Gastroesophageal sphincter (tissue), 3 donors: ENCODE data around the gene DNAJC4.

ENCODE experiments used
- CTCF ChIP-seq, 4 experiments: fragments of 200-600 bp in 2 of 4; fragments of 450-650 bp in 2 of 4; sonication (generic) in 1 of 4; IDR thresholded peaks; one replicate each; pipeline ENCODE4 v1.5.1; 2017 to 2019; ENCODE audit warnings: antibody characterized with exemption in 4 of 4, mild to moderate bottlenecking in 2 of 4, moderate library complexity in 2 of 4
- POLR2A ChIP-seq, 2 donors: fragments of 450-650 bp; IDR thresholded peaks; one replicate each; pipeline ENCODE4 v1.6.1; 2017; ENCODE audit warnings: antibody characterized with exemption in 2 of 2, mild to moderate bottlenecking in 2 of 2, moderate library complexity in 1 of 2

GRCh38 chr11:64232182-64232966 lies 2.0 kb downstream of the DNAJC4 start:
- TF ChIP-seq CTCF (IDR thresholded peaks at IDR 0.05) (no peak), POLR2A (IDR thresholded peaks at IDR 0.05) (no peak)
